DMS 273 (cell line): ENCODE measurements around the gene SEC14L6.

Experiments
- DNase-seq: peaks from one replicate; lab custom pipeline; 2025; ENCODE audit not compliant: unreplicated experiment; lab: John Stamatoyannopoulos, UW

SEC14L6 gene

GRCh38 chr22:30497466-30498150 lies 48.9 kb downstream of the SEC14L6 start:
- DNase-seq: no peak

GRCh38 chr22:30495041-30495784 lies 51.3 kb downstream of the SEC14L6 start:
- no peak for DNase-seq

GRCh38 chr22:30492144-30492543 lies 54.4 kb downstream of the SEC14L6 start:
- no peak for DNase-seq

GRCh38 chr22:30491381-30491780 lies 55.2 kb downstream of the SEC14L6 start:
- no peak for DNase-seq

GRCh38 chr22:30490399-30490798 lies 56.1 kb downstream of the SEC14L6 start:
- DNase-seq: no peak

GRCh38 chr22:30488121-30488520 lies 58.4 kb downstream of the SEC14L6 start:
- DNase-seq: no peak

GRCh38 chr22:30486661-30487115 lies 59.9 kb downstream of the SEC14L6 start:
- DNase-seq: no peak

- DNase-seq: no peak
Observed at GRCh38 chr22:30486118-30486517, 60.4 kb downstream of the SEC14L6 start.

GRCh38 chr22:30485362-30485988 lies 61.1 kb downstream of the SEC14L6 start:
- peak; percentile 62 for DNase-seq

- no peak for DNase-seq
Observed at GRCh38 chr22:30483169-30483568, 63.4 kb downstream of the SEC14L6 start.

GRCh38 chr22:30481711-30482110 lies 64.8 kb downstream of the SEC14L6 start:
- DNase-seq: no peak

GRCh38 chr22:30479981-30480380 lies 66.6 kb downstream of the SEC14L6 start:
- DNase-seq: no peak

GRCh38 chr22:30474683-30475424 lies 71.7 kb downstream of the SEC14L6 start:
- no peak for DNase-seq

- no peak for DNase-seq
Observed at GRCh38 chr22:30474121-30474520, 72.4 kb downstream of the SEC14L6 start.

GRCh38 chr22:30472994-30473720 lies 73.4 kb downstream of the SEC14L6 start:
- no peak for DNase-seq
